IPS DF 6.9 (cell line): ENCODE data around the gene BORCS5.

Experiments used
- DNase-seq: peaks from one replicate; pipeline ENCODE4 v3.0.0-alpha.2; 2013; ENCODE audit warnings: low read depth, low spot score
- H3K27ac ChIP-seq: one replicate; pipeline ENCODE4 v1.5.1; 2013; ENCODE audit warnings: low read length, control low read depth
- H3K27me3 ChIP-seq: 2 replicates; pipeline ENCODE4 v1.6.1; 2013; ENCODE audit warnings: mild to moderate bottlenecking, low read length; ENCODE audit not compliant: control insufficient read depth, insufficient read depth
- H3K36me3 ChIP-seq: 2 replicates; pipeline ENCODE4 v1.6.1; 2013; ENCODE audit warnings: low read length; ENCODE audit not compliant: control insufficient read depth, insufficient read depth
- H3K4me1 ChIP-seq: 2 replicates; pipeline ENCODE4 v1.6.1; 2013; ENCODE audit warnings: low read length; ENCODE audit not compliant: control insufficient read depth, insufficient read depth
- H3K4me3 ChIP-seq: 2 replicates; pipeline ENCODE4 v1.5.1; 2013; ENCODE audit warnings: mild to moderate bottlenecking, low read length
- H3K9me3 ChIP-seq: 2 replicates; pipeline ENCODE4 v1.6.1; 2013; ENCODE audit warnings: low read length, inconsistent platforms; ENCODE audit not compliant: control insufficient read depth, insufficient read depth
- WGBS: extraction: QIAGEN DNeasy Blood & Tissue Kit; methylation state at CpG from one replicate; pipeline ENCODE4 v1.1.7; 2013; ENCODE audit warnings: mixed read lengths, missing lambda C conversion rate; ENCODE audit not compliant: insufficient read length, insufficient coverage; 5-methylcytosine and 5-hydroxymethylcytosine counted together

The BORCS5 gene

DNA sequence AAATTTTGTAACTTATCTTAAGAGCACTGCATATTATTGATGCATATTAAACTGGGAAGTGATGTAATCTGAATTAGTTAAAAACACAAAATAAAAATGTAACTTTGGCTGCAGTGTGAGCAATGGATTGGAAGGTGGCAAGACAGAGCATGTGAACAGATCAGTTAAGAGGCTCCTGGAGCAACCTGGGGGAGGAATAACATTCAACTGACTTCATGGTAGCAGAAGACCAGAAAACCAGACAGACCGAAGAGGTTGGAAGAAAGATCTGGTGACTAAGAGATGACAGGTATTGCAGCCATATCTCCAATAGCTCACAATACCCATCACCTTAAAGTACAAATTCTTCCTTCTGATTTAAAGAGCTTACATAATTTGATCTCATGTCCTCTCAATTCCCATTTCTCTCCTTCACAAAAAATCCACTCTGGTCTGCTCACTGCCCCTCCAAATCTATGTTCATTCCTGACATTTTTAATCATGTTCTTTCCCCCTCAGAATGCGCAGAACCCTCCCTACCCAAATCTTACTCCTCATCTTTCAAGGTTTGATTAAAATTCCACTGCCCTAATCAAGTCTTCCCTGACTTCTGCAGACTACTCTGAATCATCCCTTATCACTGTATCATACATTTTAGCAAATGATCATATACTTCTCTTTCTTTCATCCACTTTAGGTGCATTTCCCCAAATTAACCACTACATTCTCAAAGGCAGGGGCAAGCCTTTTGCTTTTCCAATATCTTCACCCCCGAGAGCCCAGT, 154.3 kb downstream of the BORCS5 start:
- Histone ChIP-seq H3K4me3 (no peak overlapping the region), H3K4me1 (0 out of 2 replicates have a peak, but pooled peaks cover 2% of the 10 kb centered on the region), H3K27ac (no peak overlapping the region)

DNA sequence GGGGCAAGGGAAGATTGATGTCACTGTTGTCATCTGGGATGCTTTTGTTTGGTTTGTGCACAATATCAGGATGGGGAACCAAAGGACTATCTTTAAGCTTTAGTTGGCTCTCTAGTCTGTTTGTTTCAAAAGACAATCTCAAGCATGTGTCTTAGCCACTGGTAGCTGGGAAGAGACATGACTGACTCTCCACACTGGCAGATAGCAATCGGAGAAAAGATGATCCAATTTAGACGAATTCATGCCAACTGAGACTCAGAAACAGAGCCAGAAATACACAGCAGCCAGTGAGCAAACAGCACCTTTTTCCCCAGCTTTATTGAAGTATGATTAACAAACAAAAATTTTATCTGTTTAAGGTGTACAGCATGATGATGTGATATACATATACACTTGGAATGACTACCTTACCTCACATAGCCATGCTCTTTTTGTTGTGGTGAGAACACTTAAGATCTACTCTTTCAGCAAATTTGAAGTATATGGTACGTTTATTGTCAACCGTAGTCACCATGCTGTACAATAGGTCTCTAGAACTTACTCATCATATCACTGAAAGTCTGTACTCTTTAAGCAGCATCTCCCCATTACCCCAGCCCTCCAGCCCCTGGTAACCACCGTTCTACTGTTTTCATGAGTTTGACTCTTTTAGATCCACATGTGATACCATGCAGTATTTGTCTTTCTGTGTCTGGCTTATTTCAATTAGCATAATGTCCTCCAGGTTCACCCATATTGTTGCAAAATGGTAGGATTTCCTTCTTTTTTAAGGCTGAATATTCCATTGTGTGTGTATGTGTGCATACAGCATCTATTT, 155.2 kb downstream of the BORCS5 start:
- no peak for DNase-seq
- no peaks in the 10 kb centered on the region for H3K4me1 ChIP-seq
- H3K9me3 ChIP-seq = no peaks in the 10 kb centered on the region
- no peaks in the 10 kb centered on the region for H3K36me3 ChIP-seq
- no CpG with 5 or more reads among the region's 5 CpGs for WGBS
- H3K4me3 ChIP-seq = no peak overlapping the region
- no peaks in the 10 kb centered on the region for H3K27me3 ChIP-seq
- H3K27ac ChIP-seq = no peak overlapping the region

More for the DNA sequence above, 154.3 kb downstream of the BORCS5 start:
- no peaks in the 10 kb centered on the region for H3K9me3 ChIP-seq
- no peak for DNase-seq
- H3K36me3 ChIP-seq = no peaks in the 10 kb centered on the region
- H3K27me3 ChIP-seq = no peaks in the 10 kb centered on the region
- WGBS = 100% methylated on average over 1 of the region's 3 CpGs

DNA sequence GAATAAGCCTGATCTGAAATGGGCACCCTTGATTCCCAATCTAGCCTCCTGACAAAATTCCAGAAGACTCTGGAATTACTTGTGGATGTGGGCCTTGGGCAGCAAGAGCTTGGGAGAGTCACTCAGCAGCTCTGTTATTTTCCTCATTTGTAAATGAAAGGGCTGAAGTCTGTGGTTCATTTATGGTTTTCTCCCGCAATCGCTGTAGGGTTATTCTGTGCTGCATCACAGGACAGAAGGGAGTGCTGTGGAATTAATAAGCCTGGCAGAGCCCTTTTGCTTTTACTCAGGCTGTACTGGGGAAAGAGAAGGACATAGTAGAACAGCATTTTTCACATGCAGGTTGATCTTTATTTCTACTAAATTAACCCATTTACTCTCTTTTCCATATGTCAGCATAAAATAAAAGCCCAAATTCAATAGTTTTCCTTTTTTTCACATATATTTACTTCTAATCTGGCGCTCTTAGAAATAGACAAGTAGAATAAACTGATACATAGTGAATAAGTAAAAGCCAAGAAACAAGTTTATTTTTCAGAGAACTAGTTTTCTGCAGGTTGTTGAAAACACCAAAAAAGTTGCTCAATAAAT, 156.6 kb downstream of the BORCS5 start:
- no peak overlapping the region for H3K27ac ChIP-seq
- H3K4me3 ChIP-seq = no peak overlapping the region
- no peaks in the 10 kb centered on the region for H3K9me3 ChIP-seq
- 100% methylated on average over 1 of the region's 3 CpGs for WGBS
- no peak for DNase-seq
- no peaks in the 10 kb centered on the region for H3K27me3 ChIP-seq
- no peaks in the 10 kb centered on the region for H3K4me1 ChIP-seq
- no peaks in the 10 kb centered on the region; the same call in 1 of the 2 replicates for H3K36me3 ChIP-seq

DNA sequence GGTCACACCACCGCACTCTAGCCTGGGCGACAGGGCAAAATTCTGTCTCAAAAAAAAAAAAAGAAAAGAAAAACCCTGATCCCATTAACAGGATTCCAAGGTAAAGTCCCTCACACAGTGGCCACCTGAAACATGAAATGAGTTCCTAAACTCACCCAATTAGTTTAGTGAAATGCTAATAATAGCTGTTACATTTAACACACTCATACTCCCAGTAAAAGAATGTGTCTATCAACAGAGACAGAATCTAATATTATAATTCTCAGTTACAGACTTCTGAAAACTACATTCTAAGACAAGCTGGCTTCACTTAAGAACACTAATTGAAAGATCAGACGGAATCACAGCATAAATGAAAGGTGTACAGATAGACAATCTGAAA, 161.6 kb downstream of the BORCS5 start:
- Histone ChIP-seq H3K27me3 (no peaks in the 10 kb centered on the region), H3K27ac (no peak overlapping the region), H3K9me3 (no peaks in the 10 kb centered on the region), H3K4me3 (no peak overlapping the region), H3K36me3 (peaks cover 2% of the 10 kb centered on the region), H3K4me1 (0 out of 2 replicates have a peak, but pooled peaks cover 2% of the 10 kb centered on the region)
- no peak for DNase-seq
- no CpG with 5 or more reads among the region's 3 CpGs for WGBS

DNA sequence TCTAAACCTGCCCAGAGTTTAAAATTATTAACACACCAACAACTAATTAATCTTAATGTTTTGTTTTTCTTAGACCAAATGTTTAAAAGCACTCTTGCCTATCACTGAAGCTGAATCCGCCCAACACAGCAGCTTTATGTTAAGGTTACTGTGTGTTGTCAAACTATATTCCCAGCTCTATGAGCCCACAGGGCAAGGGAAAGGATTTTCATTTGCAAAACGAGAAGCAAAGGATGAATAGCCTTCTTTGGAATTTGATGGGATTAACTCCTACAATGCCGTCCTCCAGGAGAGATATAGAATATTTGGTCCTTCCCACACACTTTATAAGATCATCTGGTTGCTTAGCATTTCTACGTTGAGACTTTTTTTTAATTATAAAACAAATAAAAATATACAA, 162.0 kb downstream of the BORCS5 start:
- no CpG with 5 or more reads among the region's 4 CpGs for WGBS
- no peak overlapping the region for H3K27ac ChIP-seq
- no peaks in the 10 kb centered on the region for H3K27me3 ChIP-seq
- H3K4me3 ChIP-seq = no peak overlapping the region
- H3K36me3 ChIP-seq = peaks cover 2% of the 10 kb centered on the region
- 0 out of 2 replicates have a peak, but pooled peaks cover 2% of the 10 kb centered on the region for H3K4me1 ChIP-seq
- no peaks in the 10 kb centered on the region for H3K9me3 ChIP-seq
- no peak for DNase-seq
